ENCODE measurements around the gene ASPRV1. TPM values are rescaled to one million over a fixed set of nuclear protein-coding genes. Genes with fewer than 3 reads are reported as not detected.

ASPRV1 gene
- total RNA-seq, 1 experiment from 2014 or later = 0.71 TPM

GRCh38 chr2:69969991-69970390 lies 8.6 kb upstream of the ASPRV1 start:
- H3K4me2 ChIP-seq (ENCODE audit: low read depth, low read length, poor library complexity, severe bottlenecking) = no peak overlapping the region
- no peaks in the 10 kb centered on the region for H3K79me2 ChIP-seq (ENCODE audit: low read length)
- H2AFZ ChIP-seq (ENCODE audit: low read length) = no peak overlapping the region

GRCh38 chr2:69969126-69969983 lies 7.9 kb upstream of the ASPRV1 start:
- Histone ChIP-seq H3K9me2 (replicated peaks; ENCODE audit: insufficient read depth, low read length) (no peaks in the 10 kb centered on the region), H3K79me2 (ENCODE audit: low read length) (no peaks in the 10 kb centered on the region), H3K9ac (ENCODE audit: low read length) (no peak overlapping the region), H3K4me1 (ENCODE audit: low read length) (no peaks in the 10 kb centered on the region), H4K20me1 (ENCODE audit: insufficient read depth, low read depth, low read length) (no peaks in the 10 kb centered on the region), H3K36me3 (ENCODE audit: insufficient read depth, low read length) (no peaks in the 10 kb centered on the region), H3K27me3 (ENCODE audit: low read length) (no peaks in the 10 kb centered on the region), H3K9me3 (ENCODE audit: low read length) (no peaks in the 10 kb centered on the region), H2AFZ (ENCODE audit: low read length) (no peak overlapping the region), H3K4me3 (ENCODE audit: low read length) (no peak overlapping the region), H3K27ac (ENCODE audit: low read length) (no peak overlapping the region), H3K4me2 (ENCODE audit: low read depth, low read length, poor library complexity, severe bottlenecking) (no peak overlapping the region)
- no peak for DNase-seq

More at GRCh38 chr2:69969991-69970390, 8.6 kb upstream of the ASPRV1 start:
- Histone ChIP-seq H3K27me3 (ENCODE audit: low read length) (no peaks in the 10 kb centered on the region), H3K4me1 (ENCODE audit: low read length) (no peaks in the 10 kb centered on the region), H3K4me3 (ENCODE audit: low read length) (no peak overlapping the region), H3K27ac (ENCODE audit: low read length) (no peak overlapping the region), H3K9me3 (ENCODE audit: low read length) (no peaks in the 10 kb centered on the region), H3K36me3 (ENCODE audit: insufficient read depth, low read length) (no peaks in the 10 kb centered on the region), H3K9ac (ENCODE audit: low read length) (no peak overlapping the region), H3K9me2 (replicated peaks; ENCODE audit: insufficient read depth, low read length) (no peaks in the 10 kb centered on the region), H4K20me1 (ENCODE audit: insufficient read depth, low read depth, low read length) (no peaks in the 10 kb centered on the region)
- DNase-seq = no peak

GRCh38 chr2:69968609-69969008 lies 7.2 kb upstream of the ASPRV1 start:
- Histone ChIP-seq H3K27me3 (ENCODE audit: low read length) (no peaks in the 10 kb centered on the region), H3K4me2 (ENCODE audit: low read depth, low read length, poor library complexity, severe bottlenecking) (no peak overlapping the region), H3K27ac (ENCODE audit: low read length) (no peak overlapping the region)

GRCh38 chr2:69966496-69966895 lies 5.1 kb upstream of the ASPRV1 start:
- Histone ChIP-seq H2AFZ (ENCODE audit: low read length) (no peak overlapping the region), H3K4me2 (ENCODE audit: low read depth, low read length, poor library complexity, severe bottlenecking) (no peak overlapping the region), H3K36me3 (ENCODE audit: insufficient read depth, low read length) (no peaks in the 10 kb centered on the region), H3K9me2 (replicated peaks; ENCODE audit: insufficient read depth, low read length) (no peaks in the 10 kb centered on the region), H3K9ac (ENCODE audit: low read length) (no peak overlapping the region), H3K79me2 (ENCODE audit: low read length) (no peaks in the 10 kb centered on the region), H4K20me1 (ENCODE audit: insufficient read depth, low read depth, low read length) (no peaks in the 10 kb centered on the region), H3K4me1 (ENCODE audit: low read length) (no peaks in the 10 kb centered on the region), H3K27me3 (ENCODE audit: low read length) (no peaks in the 10 kb centered on the region), H3K9me3 (ENCODE audit: low read length) (no peaks in the 10 kb centered on the region), H3K4me3 (ENCODE audit: low read length) (no peak overlapping the region), H3K27ac (ENCODE audit: low read length) (no peak overlapping the region)
- DNase-seq = no peak

More at GRCh38 chr2:69968609-69969008, 7.2 kb upstream of the ASPRV1 start:
- Histone ChIP-seq H3K9ac (ENCODE audit: low read length) (no peak overlapping the region), H3K9me3 (ENCODE audit: low read length) (no peaks in the 10 kb centered on the region), H3K4me3 (ENCODE audit: low read length) (no peak overlapping the region), H4K20me1 (ENCODE audit: insufficient read depth, low read depth, low read length) (no peaks in the 10 kb centered on the region), H3K4me1 (ENCODE audit: low read length) (no peaks in the 10 kb centered on the region), H2AFZ (ENCODE audit: low read length) (no peak overlapping the region), H3K36me3 (ENCODE audit: insufficient read depth, low read length) (no peaks in the 10 kb centered on the region), H3K9me2 (replicated peaks; ENCODE audit: insufficient read depth, low read length) (no peaks in the 10 kb centered on the region), H3K79me2 (ENCODE audit: low read length) (no peaks in the 10 kb centered on the region)
- DNase-seq = no peak

GRCh38 chr2:69965756-69966445 lies 4.5 kb upstream of the ASPRV1 start:
- Histone ChIP-seq H3K9ac (ENCODE audit: low read length) (no peak overlapping the region), H2AFZ (ENCODE audit: low read length) (no peak overlapping the region)

GRCh38 chr2:69964353-69964841 lies 3.0 kb upstream of the ASPRV1 start:
- H3K4me1 ChIP-seq (ENCODE audit: low read length) = no peaks in the 10 kb centered on the region
- H3K79me2 ChIP-seq (ENCODE audit: low read length) = no peaks in the 10 kb centered on the region

More at GRCh38 chr2:69965756-69966445, 4.5 kb upstream of the ASPRV1 start:
- no peaks in the 10 kb centered on the region for H3K27me3 ChIP-seq (ENCODE audit: low read length)
- H3K36me3 ChIP-seq (ENCODE audit: insufficient read depth, low read length) = no peaks in the 10 kb centered on the region
- H3K4me1 ChIP-seq (ENCODE audit: low read length) = no peaks in the 10 kb centered on the region
- no peak for DNase-seq
- H3K27ac ChIP-seq (ENCODE audit: low read length) = no peak overlapping the region
- H3K9me2 ChIP-seq (replicated peaks; ENCODE audit: insufficient read depth, low read length) = no peaks in the 10 kb centered on the region
- no peak overlapping the region for H3K4me3 ChIP-seq (ENCODE audit: low read length)
- H4K20me1 ChIP-seq (ENCODE audit: insufficient read depth, low read depth, low read length) = no peaks in the 10 kb centered on the region
- no peaks in the 10 kb centered on the region for H3K79me2 ChIP-seq (ENCODE audit: low read length)
- H3K4me2 ChIP-seq (ENCODE audit: low read depth, low read length, poor library complexity, severe bottlenecking) = no peak overlapping the region
- H3K9me3 ChIP-seq (ENCODE audit: low read length) = no peaks in the 10 kb centered on the region

GRCh38 chr2:69962986-69963730 lies 1.7 kb upstream of the ASPRV1 start:
- H2AFZ ChIP-seq (ENCODE audit: low read length) = no peak overlapping the region
- no peak overlapping the region for H3K4me3 ChIP-seq (ENCODE audit: low read length)
- no peaks in the 10 kb centered on the region for H4K20me1 ChIP-seq (ENCODE audit: insufficient read depth, low read depth, low read length)
- no peaks in the 10 kb centered on the region for H3K4me1 ChIP-seq (ENCODE audit: low read length)
- H3K4me2 ChIP-seq (ENCODE audit: low read depth, low read length, poor library complexity, severe bottlenecking) = no peak overlapping the region
- H3K9ac ChIP-seq (ENCODE audit: low read length) = no peak overlapping the region
- H3K27ac ChIP-seq (ENCODE audit: low read length) = no peak overlapping the region
- DNase-seq = no peak
- no peaks in the 10 kb centered on the region for H3K9me2 ChIP-seq (replicated peaks; ENCODE audit: insufficient read depth, low read length)
- H3K9me3 ChIP-seq (ENCODE audit: low read length) = no peaks in the 10 kb centered on the region
- no peaks in the 10 kb centered on the region for H3K36me3 ChIP-seq (ENCODE audit: insufficient read depth, low read length)
- H3K27me3 ChIP-seq (ENCODE audit: low read length) = no peaks in the 10 kb centered on the region
- H3K79me2 ChIP-seq (ENCODE audit: low read length) = no peaks in the 10 kb centered on the region

More at GRCh38 chr2:69964353-69964841, 3.0 kb upstream of the ASPRV1 start:
- Histone ChIP-seq H3K9me2 (replicated peaks; ENCODE audit: insufficient read depth, low read length) (no peaks in the 10 kb centered on the region), H4K20me1 (ENCODE audit: insufficient read depth, low read depth, low read length) (no peaks in the 10 kb centered on the region), H3K27ac (ENCODE audit: low read length) (no peak overlapping the region), H3K4me3 (ENCODE audit: low read length) (no peak overlapping the region), H3K9me3 (ENCODE audit: low read length) (no peaks in the 10 kb centered on the region), H3K4me2 (ENCODE audit: low read depth, low read length, poor library complexity, severe bottlenecking) (no peak overlapping the region), H3K27me3 (ENCODE audit: low read length) (no peaks in the 10 kb centered on the region), H3K9ac (ENCODE audit: low read length) (no peak overlapping the region), H3K36me3 (ENCODE audit: insufficient read depth, low read length) (no peaks in the 10 kb centered on the region), H2AFZ (ENCODE audit: low read length) (no peak overlapping the region)
- DNase-seq = no peak

GRCh38 chr2:69960821-69961220 lies 610 bp downstream of the ASPRV1 start:
- DNase-seq = no peak

More at GRCh38 chr2:69960821-69961220, 610 bp downstream of the ASPRV1 start:
- Histone ChIP-seq H3K9me2 (replicated peaks; ENCODE audit: insufficient read depth, low read length) (no peaks in the 10 kb centered on the region), H3K27me3 (ENCODE audit: low read length) (no peaks in the 10 kb centered on the region), H3K79me2 (ENCODE audit: low read length) (no peaks in the 10 kb centered on the region), H3K4me2 (ENCODE audit: low read depth, low read length, poor library complexity, severe bottlenecking) (no peak overlapping the region), H3K27ac (ENCODE audit: low read length) (no peak overlapping the region), H4K20me1 (ENCODE audit: insufficient read depth, low read depth, low read length) (no peaks in the 10 kb centered on the region), H3K36me3 (ENCODE audit: insufficient read depth, low read length) (no peaks in the 10 kb centered on the region), H3K4me3 (ENCODE audit: low read length) (no peak overlapping the region), H3K9me3 (ENCODE audit: low read length) (no peaks in the 10 kb centered on the region), H3K4me1 (ENCODE audit: low read length) (no peaks in the 10 kb centered on the region), H2AFZ (ENCODE audit: low read length) (no peak overlapping the region), H3K9ac (ENCODE audit: low read length) (no peak overlapping the region)
